Keratinocyte (primary cell): Measurements from ENCODE around the gene MALT1. TPM values are rescaled to one million over a fixed set of nuclear protein-coding genes. Genes with fewer than 3 reads are reported as not detected.

ENCODE experiments used
- DNase-seq: peaks from one replicate; pipeline ENCODE4 v3.0.0-alpha.2; 2011; ENCODE audit warnings: low read depth, missing footprints, low spot score
- FAIRE-seq: peaks from 2 replicates; lab custom pipeline; 2011; peaks lifted over from hg19 to GRCh38; lab: Jason Lieb, UNC
- H2AFZ ChIP-seq: 2 replicates; pipeline ENCODE4 v1.6.0; 2012; ENCODE audit warnings: low read length, control low read depth, inconsistent platforms; ENCODE audit not compliant: control insufficient read depth
- H3K27ac ChIP-seq: 2 replicates; pipeline ENCODE4 v1.5.1; 2011; ENCODE audit warnings: low read length; ENCODE audit not compliant: control insufficient read depth, insufficient read depth
- H3K27me3 ChIP-seq: 3 replicates; pipeline ENCODE4 v1.6.0; 2011; ENCODE audit warnings: low read length; ENCODE audit not compliant: control insufficient read depth, insufficient read depth; ENCODE audit errors: extremely low read depth
- H3K36me3 ChIP-seq, 2 experiments: 2 replicates in 1 of 2; 3 replicates in 1 of 2; pipeline ENCODE4 v1.5.1; 2011; ENCODE audit warnings: low read length in 2 of 2, mild to moderate bottlenecking in 1 of 2; ENCODE audit not compliant: control insufficient read depth in 2 of 2, insufficient read depth in 2 of 2; ENCODE audit errors: extremely low read depth in 1 of 2
- H3K4me1 ChIP-seq: 3 replicates; pipeline ENCODE4 v1.5.1; 2011; ENCODE audit warnings: low read length; ENCODE audit not compliant: control insufficient read depth, insufficient read depth; ENCODE audit errors: extremely low read depth
- H3K4me2 ChIP-seq: 3 replicates; pipeline ENCODE4 v1.6.0; 2011; ENCODE audit warnings: low read depth, low read length; ENCODE audit not compliant: control insufficient read depth, insufficient read depth; ENCODE audit errors: extremely low read depth
- H3K4me3 ChIP-seq, 3 experiments: fragments of 200-600 bp in 1 of 3; sonication (generic) in 1 of 3; 2 replicates in 2 of 3; 3 replicates in 1 of 3; pipeline ENCODE4 v1.5.1; 2011 to 2016; ENCODE audit warnings: low read length in 3 of 3, mild to moderate bottlenecking in 3 of 3, control low read depth in 2 of 3, inconsistent platforms in 1 of 3, low read depth in 1 of 3, mixed read lengths in 1 of 3, mixed run types in 1 of 3, moderate library complexity in 1 of 3; ENCODE audit not compliant: control insufficient read depth in 2 of 3, insufficient read depth in 2 of 3; ENCODE audit errors: extremely low read depth in 1 of 3
- H3K79me2 ChIP-seq: 2 replicates; pipeline ENCODE4 v1.6.0; 2012; ENCODE audit warnings: low read length; ENCODE audit not compliant: control insufficient read depth, insufficient read depth
- H3K9ac ChIP-seq: 3 replicates; pipeline ENCODE4 v1.6.0; 2011; ENCODE audit warnings: low read length; ENCODE audit not compliant: control insufficient read depth, insufficient read depth; ENCODE audit errors: extremely low read depth
- H3K9me1 ChIP-seq: 3 replicates; pipeline ENCODE4 v1.6.0; 2011; ENCODE audit warnings: low read length; ENCODE audit not compliant: control insufficient read depth, insufficient read depth; ENCODE audit errors: extremely low read depth
- H3K9me3 ChIP-seq: 2 replicates; pipeline ENCODE4 v1.5.1; 2012; ENCODE audit warnings: low read depth, low read length; ENCODE audit not compliant: control insufficient read depth
- H4K20me1 ChIP-seq: 3 replicates; pipeline ENCODE4 v1.6.0; 2011; ENCODE audit warnings: low read length; ENCODE audit not compliant: control insufficient read depth, insufficient read depth; ENCODE audit errors: extremely low read depth
- EZH2 ChIP-seq: IDR thresholded peaks from one replicate; pipeline ENCODE4 v1.6.1; 2012; ENCODE audit warnings: inconsistent platforms, mild to moderate bottlenecking, low read length, moderate library complexity
- dilution Hi-C: fragments of 300-500 bp; cut with MboI; formaldehyde crosslinking; loops from one replicate; pipeline ENCODE4 v1.7.0; 2020; ENCODE audit warnings: low sequenced_read_pairs; ENCODE audit not compliant: extremely low pct_ligation_motif_present
- polyA plus RNA-seq, 5 experiments: library from polyadenylated mRNA; depleted of rRNA in 3 of 5; stranded (reverse) in 3 of 5; stranded (forward) in 1 of 5; unstranded in 1 of 5; fragments of >200 nt; gene quantifications; 1 replicate in 1 of 5; 2 replicates in 3 of 5; 3 replicates in 1 of 5; pipeline versions ENCODE4 v1.2.1 to v1.2.3, GENCODE V29; 2011 to 2012; ENCODE audit warnings: missing spikeins in 2 of 5, low read depth in 1 of 5, low replicate concordance in 1 of 5
- TF ChIP-seq, protein P1 (sequence below), 3 experiments: IDR thresholded peaks in 1 of 3; conservative IDR thresholded peaks in 1 of 3; optimal IDR thresholded peaks in 1 of 3; 2 replicates in 2 of 3; 3 replicates in 1 of 3; pipeline versions ENCODE3 to v1.5.1; 2011; ENCODE audit warnings: low read length in 3 of 3, mild to moderate bottlenecking in 3 of 3, moderate library complexity in 2 of 3, control low read depth in 1 of 3, inconsistent platforms in 1 of 3; ENCODE audit not compliant: insufficient read depth in 2 of 3; ENCODE audit errors: extremely low read depth in 1 of 3

MALT1 gene
- polyA plus RNA-seq, 1 donor (not counting 4 experiments of a cell fraction or from before 2014, with no cell fraction given) = 52.1 TPM

DNA sequence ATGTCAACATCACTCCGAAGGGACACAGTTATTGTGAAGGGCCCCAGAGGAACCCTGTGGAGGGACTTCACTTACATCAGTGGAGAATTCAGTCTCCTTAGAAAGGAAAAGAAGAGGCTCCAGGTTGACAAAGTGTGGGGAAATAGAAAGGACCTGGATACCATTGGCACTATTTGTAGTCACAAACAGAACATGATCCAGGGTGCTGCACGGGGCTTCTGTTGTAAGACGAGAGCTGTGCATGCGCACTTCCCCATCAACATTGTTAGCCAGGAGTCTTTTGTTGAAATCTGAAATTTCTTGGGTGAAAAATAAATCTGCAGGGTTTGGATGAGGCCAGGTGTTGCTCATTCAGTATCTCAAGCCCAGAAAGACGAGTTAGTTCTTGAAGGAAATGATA lies 40.0 kb upstream of the MALT1 start:
- Histone ChIP-seq H3K9me3 (no peaks in the 10 kb centered on the region), H3K9ac (no peak overlapping the region), H3K36me3 (no peaks in the 10 kb centered on the region), H4K20me1 (no peaks in the 10 kb centered on the region), H3K9me1 (no peaks in the 10 kb centered on the region), H3K27ac (no peak overlapping the region), H2AFZ (no peak overlapping the region), H3K4me2 (no peak overlapping the region), H3K4me1 (peaks cover 24% of the 10 kb centered on the region), H3K27me3 (no peaks in the 10 kb centered on the region), H3K4me3 (no peak overlapping the region), H3K79me2 (no peaks in the 10 kb centered on the region)
- TF ChIP-seq, protein P1, sequence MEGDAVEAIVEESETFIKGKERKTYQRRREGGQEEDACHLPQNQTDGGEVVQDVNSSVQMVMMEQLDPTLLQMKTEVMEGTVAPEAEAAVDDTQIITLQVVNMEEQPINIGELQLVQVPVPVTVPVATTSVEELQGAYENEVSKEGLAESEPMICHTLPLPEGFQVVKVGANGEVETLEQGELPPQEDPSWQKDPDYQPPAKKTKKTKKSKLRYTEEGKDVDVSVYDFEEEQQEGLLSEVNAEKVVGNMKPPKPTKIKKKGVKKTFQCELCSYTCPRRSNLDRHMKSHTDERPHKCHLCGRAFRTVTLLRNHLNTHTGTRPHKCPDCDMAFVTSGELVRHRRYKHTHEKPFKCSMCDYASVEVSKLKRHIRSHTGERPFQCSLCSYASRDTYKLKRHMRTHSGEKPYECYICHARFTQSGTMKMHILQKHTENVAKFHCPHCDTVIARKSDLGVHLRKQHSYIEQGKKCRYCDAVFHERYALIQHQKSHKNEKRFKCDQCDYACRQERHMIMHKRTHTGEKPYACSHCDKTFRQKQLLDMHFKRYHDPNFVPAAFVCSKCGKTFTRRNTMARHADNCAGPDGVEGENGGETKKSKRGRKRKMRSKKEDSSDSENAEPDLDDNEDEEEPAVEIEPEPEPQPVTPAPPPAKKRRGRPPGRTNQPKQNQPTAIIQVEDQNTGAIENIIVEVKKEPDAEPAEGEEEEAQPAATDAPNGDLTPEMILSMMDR (optimal IDR thresholded peaks at IDR 0.05 in 1 of 3, IDR thresholded peaks at IDR 0.05 in 1 of 3, conservative IDR thresholded peaks at IDR 0.05 in 1 of 3; ENCODE audit: extremely low read depth in 1 of 3, insufficient read depth in 2 of 3, low read length in 3 of 3) = no peak
- no peak for TF ChIP-seq EZH2
- no peak for FAIRE-seq
- dilution Hi-C loops = no loop called here
- no peak for DNase-seq

DNA sequence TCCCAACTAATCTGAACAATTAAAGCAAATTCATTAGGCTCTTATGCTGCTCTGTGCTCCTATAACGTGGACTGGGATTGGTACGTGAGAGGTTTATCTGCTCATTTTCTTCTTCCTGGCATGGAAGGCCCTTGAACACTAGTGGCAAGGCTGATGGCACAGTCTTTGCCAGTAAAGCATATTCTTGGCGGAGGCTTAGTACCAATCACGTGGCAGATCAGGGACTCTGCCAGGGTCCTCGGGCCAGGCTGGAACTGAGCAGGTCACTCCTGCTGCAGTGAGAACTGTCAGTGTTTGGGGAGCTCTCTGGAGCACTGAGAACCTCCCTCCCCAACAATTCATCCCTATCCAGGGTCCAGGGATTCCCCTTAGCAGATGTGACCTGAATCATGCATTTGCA lies 38.7 kb upstream of the MALT1 start:
- Histone ChIP-seq H3K4me1 (peaks cover 26% of the 10 kb centered on the region), H3K9ac (no peak overlapping the region), H2AFZ (no peak overlapping the region), H3K4me2 (no peak overlapping the region), H3K27ac (no peak overlapping the region), H3K9me3 (no peaks in the 10 kb centered on the region), H3K36me3 (no peaks in the 10 kb centered on the region), H3K79me2 (no peaks in the 10 kb centered on the region), H3K4me3 (no peak overlapping the region), H3K27me3 (no peaks in the 10 kb centered on the region), H3K9me1 (no peaks in the 10 kb centered on the region), H4K20me1 (no peaks in the 10 kb centered on the region)
- TF ChIP-seq EZH2 = no peak
- TF ChIP-seq, protein P1 (optimal IDR thresholded peaks at IDR 0.05 in 1 of 3, IDR thresholded peaks at IDR 0.05 in 1 of 3, conservative IDR thresholded peaks at IDR 0.05 in 1 of 3; ENCODE audit: extremely low read depth in 1 of 3, insufficient read depth in 2 of 3, low read length in 3 of 3) = no peak
- FAIRE-seq (no peak), DNase-seq (no peak)
- dilution Hi-C loops = no loop called here
